Common myeloid progenitor, CD34-positive (primary cell): ENCODE measurements around the gene EVI5L.
A peak's percentile ranks its signal among the peaks of the same experiment; 100 is the strongest.

Experiments used
- CTCF ChIA-PET: fragments of 350-600 bp; sonication (Branson Sonifier 250); formaldehyde crosslinking; loops from one replicate; lab custom pipeline; 2021; ENCODE audit warnings: antibody characterized with exemption; lab: Charles Lee
- POLR2A ChIA-PET: fragments of 350-600 bp; sonication (Branson Sonifier 250); formaldehyde crosslinking; loops from one replicate; lab custom pipeline; 2021; ENCODE audit warnings: antibody characterized with exemption; lab: Charles Lee
- DNase-seq, 3 donors: peaks; one replicate each; pipeline versions ENCODE4 v3.0.0 to v3.0.0-alpha.2; 2013
- H3K27ac ChIP-seq, 2 experiments: 1 replicate in 1 of 2; 2 replicates in 1 of 2; pipeline ENCODE4 v1.7.0; 2013; ENCODE audit warnings: inconsistent platforms in 2 of 2, low read length in 2 of 2, mild to moderate bottlenecking in 2 of 2, low read depth in 1 of 2, moderate library complexity in 1 of 2; ENCODE audit not compliant: severe bottlenecking in 2 of 2, insufficient read depth in 1 of 2, poor library complexity in 1 of 2
- H3K27me3 ChIP-seq, 5 experiments: replicated peaks in 2 of 5; 1 replicate in 3 of 5; 2 replicates in 2 of 5; pipeline versions ENCODE4 v1.6.1 to v1.7.0; 2013; ENCODE audit warnings: low read length in 4 of 5, mild to moderate bottlenecking in 2 of 5, moderate library complexity in 2 of 5, inconsistent platforms in 1 of 5; ENCODE audit not compliant: insufficient read depth in 5 of 5, control insufficient read depth in 4 of 5
- H3K36me3 ChIP-seq, 4 experiments: 1 replicate in 2 of 4; 2 replicates in 2 of 4; pipeline versions ENCODE4 v1.6.1 to v1.7.0; 2013; ENCODE audit warnings: low read length in 3 of 4, control low read depth in 1 of 4, mild to moderate bottlenecking in 1 of 4; ENCODE audit not compliant: control insufficient read depth in 4 of 4, insufficient read depth in 4 of 4
- H3K4me1 ChIP-seq, 4 experiments: 1 replicate in 3 of 4; 2 replicates in 1 of 4; pipeline versions ENCODE4 v1.6.1 to v1.7.1; 2013; ENCODE audit warnings: low read length in 3 of 4, mild to moderate bottlenecking in 3 of 4, control low read depth in 1 of 4, inconsistent platforms in 1 of 4, moderate library complexity in 1 of 4; ENCODE audit not compliant: control insufficient read depth in 4 of 4, insufficient read depth in 4 of 4; ENCODE audit errors: control extremely low read depth in 1 of 4
- H3K4me3 ChIP-seq, 7 experiments: 1 replicate in 4 of 7; 2 replicates in 3 of 7; pipeline versions ENCODE4 v1.5.1 to v1.7.0; 2013; ENCODE audit warnings: mild to moderate bottlenecking in 7 of 7, low read length in 6 of 7, moderate library complexity in 6 of 7, inconsistent platforms in 2 of 7, low read depth in 2 of 7, control low read depth in 1 of 7; ENCODE audit not compliant: insufficient read depth in 4 of 7, control insufficient read depth in 1 of 7; ENCODE audit errors: extremely low read depth in 1 of 7
- H3K9me3 ChIP-seq, 5 experiments: 1 replicate in 4 of 5; 2 replicates in 1 of 5; pipeline versions ENCODE4 v1.6.1 to v1.7.1; 2013; ENCODE audit warnings: low read length in 4 of 5, mild to moderate bottlenecking in 2 of 5, inconsistent platforms in 1 of 5, low read depth in 1 of 5, moderate library complexity in 1 of 5; ENCODE audit not compliant: control insufficient read depth in 4 of 5, insufficient read depth in 2 of 5; ENCODE audit errors: control extremely low read depth in 1 of 5
- WGBS: methylation state at CpG from one replicate; pipeline ENCODE4 v1.1.5; 2013; ENCODE audit not compliant: insufficient coverage; 5-methylcytosine and 5-hydroxymethylcytosine counted together

Gene EVI5L

DNA sequence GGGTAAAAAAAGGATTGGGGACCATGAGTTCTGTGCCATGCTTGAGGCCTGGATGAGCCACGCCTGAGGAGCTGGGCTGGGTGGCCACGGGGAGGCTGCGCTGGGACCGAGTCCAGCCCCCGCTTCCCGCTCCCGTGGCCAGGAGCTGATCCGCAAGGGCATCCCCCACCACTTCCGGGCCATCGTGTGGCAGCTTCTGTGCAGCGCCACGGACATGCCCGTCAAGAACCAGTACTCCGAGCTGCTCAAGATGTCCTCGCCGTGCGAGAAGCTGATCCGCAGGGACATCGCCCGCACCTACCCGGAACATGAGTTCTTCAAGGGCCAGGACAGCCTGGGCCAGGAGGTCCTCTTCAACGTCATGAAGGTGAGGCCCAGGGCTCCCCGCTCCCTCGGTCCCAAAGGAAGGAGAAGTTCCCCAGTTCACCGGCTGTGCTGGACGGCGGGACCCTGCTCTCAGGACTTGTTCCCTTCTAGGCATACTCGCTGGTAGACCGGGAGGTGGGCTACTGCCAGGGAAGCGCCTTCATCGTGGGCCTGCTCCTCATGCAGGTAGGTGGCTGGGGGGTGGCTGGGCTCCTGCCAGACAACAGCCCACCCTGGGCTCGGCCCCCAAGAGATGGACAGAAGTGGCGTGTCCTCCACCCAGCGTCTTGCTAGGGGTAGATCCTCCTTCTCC lies 18.9 kb downstream of the EVI5L start:
- peaks cover 0 to 7% (median 5%) of the 10 kb centered on the region in 4 experiments for H3K4me1 ChIP-seq
- ChIA-PET POLR2A (no interaction called here), CTCF (interaction anchor here (1.1 to 1.2 kb wide), 2 partner anchors 9 to 20 kb away, joined by 3 to 4 read pairs; no protein-coding TSS in a partner anchor)
- no peak overlapping the region for H3K27ac ChIP-seq
- H3K36me3 ChIP-seq = no peaks in the 10 kb centered on the region
- WGBS = 95% methylated on average over 31 of the region's 34 CpGs
- no peak for DNase-seq
- H3K9me3 ChIP-seq = no peaks in the 10 kb centered on the region
- no peak overlapping the region for H3K4me3 ChIP-seq
- H3K27me3 ChIP-seq = no peaks in the 10 kb centered on the region

GRCh38 chr19:7849631-7849999 lies 19.6 kb downstream of the EVI5L start:
- Histone ChIP-seq H3K4me1 (peaks cover 0 to 7% (median 5%) of the 10 kb centered on the region in 4 experiments), H3K36me3 (no peaks in the 10 kb centered on the region), H3K27me3 (no peaks in the 10 kb centered on the region), H3K27ac (no peak overlapping the region), H3K9me3 (no peaks in the 10 kb centered on the region), H3K4me3 (no peak overlapping the region)
- ChIA-PET POLR2A (no interaction called here), CTCF (interaction anchor here (0.8 kb wide), 1 partner anchor 12 kb away, joined by 4 read pairs; no protein-coding TSS in a partner anchor)
- 98% methylated on average over 8 of the region's 9 CpGs for WGBS
- no peak for DNase-seq

DNA sequence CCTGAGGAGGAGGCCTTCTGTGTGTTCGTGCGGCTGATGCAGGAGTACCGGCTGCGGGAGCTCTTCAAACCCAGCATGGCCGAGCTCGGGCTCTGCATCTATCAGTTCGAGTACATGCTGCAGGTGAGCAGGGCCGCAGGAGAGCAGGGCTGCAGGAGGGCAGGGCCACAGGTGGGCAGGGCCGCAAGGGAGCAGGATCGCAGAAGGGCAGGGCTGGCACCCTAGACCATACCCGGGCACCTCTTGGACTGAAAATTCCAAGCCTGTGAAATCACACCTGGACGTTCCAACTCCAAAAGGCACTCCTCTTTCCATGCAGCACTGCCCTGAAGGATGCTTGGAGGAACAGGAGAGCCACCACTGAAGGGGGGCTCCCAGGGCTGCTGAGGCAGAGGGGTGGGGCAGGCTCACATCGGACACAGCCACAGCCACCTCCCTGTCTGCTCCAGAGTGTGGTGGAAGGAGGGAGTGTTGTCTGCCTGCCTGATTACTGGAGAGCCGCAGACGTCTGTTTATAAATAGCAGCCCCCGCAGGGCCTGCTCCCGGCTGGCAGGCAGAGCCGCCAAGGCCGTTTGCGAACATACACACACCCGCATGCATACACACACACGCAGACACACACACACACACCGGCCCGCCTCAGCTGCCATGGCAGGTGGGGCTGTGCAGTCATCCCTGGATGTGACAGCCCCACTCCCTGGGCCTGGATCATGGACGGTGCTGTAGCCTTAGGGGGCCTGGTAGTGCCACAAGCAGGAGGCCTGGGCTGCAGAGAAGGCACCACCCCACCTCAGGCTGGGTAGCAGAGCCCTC lies 20.2 kb downstream of the EVI5L start:
- Histone ChIP-seq H3K4me3 (no peak overlapping the region), H3K27ac (no peak overlapping the region), H3K36me3 (no peaks in the 10 kb centered on the region), H3K27me3 (no peaks in the 10 kb centered on the region), H3K9me3 (no peaks in the 10 kb centered on the region), H3K4me1 (peaks cover 0 to 7% (median 5%) of the 10 kb centered on the region in 4 experiments)
- ChIA-PET POLR2A (no interaction called here), CTCF (interaction anchor here (0.8 to 1.3 kb wide), 3 partner anchors 12 to 24 kb away, joined by 4 read pairs; no protein-coding TSS in a partner anchor)
- DNase-seq = peak in 1 of 3 donors; percentile 15
- 96% methylated on average over 15 of the region's 25 CpGs for WGBS

DNA sequence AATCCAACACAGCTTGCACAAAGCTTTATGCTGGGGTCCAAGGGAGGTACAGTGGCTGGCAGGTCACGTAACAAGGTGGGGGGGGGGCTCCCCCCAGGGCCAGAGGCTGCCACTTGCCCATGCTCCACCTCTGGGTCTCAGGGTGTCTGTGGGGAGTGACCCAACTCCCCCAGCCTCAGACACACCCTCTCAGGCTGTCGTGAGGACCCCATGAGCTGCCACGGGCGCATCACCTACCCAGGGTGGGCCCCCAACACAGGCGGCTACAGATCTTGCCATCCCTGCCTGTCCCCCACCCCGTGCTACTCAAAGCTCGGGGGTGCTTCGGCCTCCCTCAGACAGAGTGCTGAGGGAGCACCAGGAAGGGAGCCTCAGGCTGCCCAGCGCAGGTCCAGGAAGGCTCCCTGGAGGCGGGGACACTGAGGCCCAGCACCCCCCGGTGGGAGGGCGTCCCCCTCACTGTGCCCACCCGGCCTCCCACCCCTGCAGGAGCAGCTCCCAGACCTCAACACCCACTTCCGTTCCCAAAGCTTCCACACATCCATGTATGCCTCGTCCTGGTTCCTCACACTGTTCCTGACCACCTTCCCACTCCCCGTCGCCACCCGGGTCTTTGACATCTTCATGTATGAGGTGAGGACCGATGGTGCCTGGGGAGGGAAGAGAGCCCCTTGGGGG lies 21.1 kb downstream of the EVI5L start:
- Histone ChIP-seq H3K27me3 (no peaks in the 10 kb centered on the region), H3K36me3 (no peaks in the 10 kb centered on the region), H3K27ac (no peak overlapping the region), H3K4me3 (no peak overlapping the region), H3K9me3 (no peaks in the 10 kb centered on the region), H3K4me1 (peaks cover 0 to 7% (median 5%) of the 10 kb centered on the region in 4 experiments)
- ChIA-PET POLR2A (no interaction called here), CTCF (interaction anchor here (1.0 to 2.2 kb wide), 4 partner anchors 16 to 38 kb away, joined by 4 to 11 read pairs (median 4); no protein-coding TSS in a partner anchor)
- WGBS = 96% methylated on average over 15 of the region's 19 CpGs
- DNase-seq = no peak

GRCh38 chr19:7851623-7852500 lies 21.8 kb downstream of the EVI5L start:
- Histone ChIP-seq H3K4me1 (peaks cover 0 to 7% (median 5%) of the 10 kb centered on the region in 4 experiments), H3K9me3 (no peaks in the 10 kb centered on the region), H3K27ac (no peak overlapping the region), H3K27me3 (no peaks in the 10 kb centered on the region), H3K36me3 (no peaks in the 10 kb centered on the region), H3K4me3 (no peak overlapping the region)
- DNase-seq = no peak
- whole genome bisulfite sequencing = 96% methylated on average over 19 of the region's 26 CpGs
- CTCF ChIA-PET = interaction anchor here (0.8 to 2.7 kb wide), 13 partner anchors 12 to 88 kb away, joined by 3 to 20 read pairs (median 4); partner anchors contain the start of gene SNAPC2
- POLR2A ChIA-PET = no interaction called here
